Fibroblast of lung (primary cell): ENCODE results near the gene AQP9.

ENCODE experiments used
- EZH2 ChIP-seq: IDR thresholded peaks from 2 replicates; pipeline ENCODE4 v1.5.1; 2012; ENCODE audit warnings: low read length, control low read depth, mild to moderate bottlenecking; ENCODE audit errors: missing control alignments
- TF ChIP-seq, protein P1 (sequence below), 2 donors: IDR thresholded peaks in 1 of 2; conservative IDR thresholded peaks in 1 of 2; 1 replicate in 1 of 2; 2 replicates in 1 of 2; pipeline ENCODE4 v1.5.1; 2011 to 2012; ENCODE audit warnings: low read length in 2 of 2, control low read depth in 1 of 2, inconsistent platforms in 1 of 2, low read depth in 1 of 2, mild to moderate bottlenecking in 1 of 2

DNA sequence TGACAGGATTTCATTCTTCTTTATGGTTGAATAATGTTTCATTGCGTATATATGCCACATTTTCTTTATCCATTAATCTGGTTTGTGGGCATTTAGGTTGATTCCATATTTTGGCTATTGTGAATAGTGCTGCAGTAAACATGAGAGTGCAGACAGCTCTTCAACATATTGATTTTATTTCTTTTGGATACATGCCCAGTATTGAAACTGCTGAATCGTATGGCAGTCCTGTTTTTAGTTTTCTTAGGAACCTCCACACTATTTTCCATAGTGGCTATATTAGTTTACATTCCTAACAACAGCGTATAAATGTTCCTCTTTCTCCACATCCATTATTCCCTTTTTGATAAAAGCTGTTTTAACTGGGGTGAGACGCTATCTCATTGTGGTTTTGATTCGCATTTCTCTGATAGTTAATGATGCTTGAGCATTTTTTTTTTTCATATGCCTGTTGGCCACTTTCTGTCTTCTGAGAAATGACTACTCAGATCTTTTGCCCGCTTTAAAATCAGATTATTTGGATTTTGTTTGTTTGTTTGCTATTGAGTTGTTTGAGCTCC is 21.7 kb downstream of the AQP9 start:
- TF ChIP-seq, protein P1, sequence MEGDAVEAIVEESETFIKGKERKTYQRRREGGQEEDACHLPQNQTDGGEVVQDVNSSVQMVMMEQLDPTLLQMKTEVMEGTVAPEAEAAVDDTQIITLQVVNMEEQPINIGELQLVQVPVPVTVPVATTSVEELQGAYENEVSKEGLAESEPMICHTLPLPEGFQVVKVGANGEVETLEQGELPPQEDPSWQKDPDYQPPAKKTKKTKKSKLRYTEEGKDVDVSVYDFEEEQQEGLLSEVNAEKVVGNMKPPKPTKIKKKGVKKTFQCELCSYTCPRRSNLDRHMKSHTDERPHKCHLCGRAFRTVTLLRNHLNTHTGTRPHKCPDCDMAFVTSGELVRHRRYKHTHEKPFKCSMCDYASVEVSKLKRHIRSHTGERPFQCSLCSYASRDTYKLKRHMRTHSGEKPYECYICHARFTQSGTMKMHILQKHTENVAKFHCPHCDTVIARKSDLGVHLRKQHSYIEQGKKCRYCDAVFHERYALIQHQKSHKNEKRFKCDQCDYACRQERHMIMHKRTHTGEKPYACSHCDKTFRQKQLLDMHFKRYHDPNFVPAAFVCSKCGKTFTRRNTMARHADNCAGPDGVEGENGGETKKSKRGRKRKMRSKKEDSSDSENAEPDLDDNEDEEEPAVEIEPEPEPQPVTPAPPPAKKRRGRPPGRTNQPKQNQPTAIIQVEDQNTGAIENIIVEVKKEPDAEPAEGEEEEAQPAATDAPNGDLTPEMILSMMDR (conservative IDR thresholded peaks at IDR 0.05 in 1 of 2, IDR thresholded peaks at IDR 0.05 in 1 of 2; ENCODE audit: low read depth in 1 of 2, low read length in 2 of 2), result no peak
- TF ChIP-seq EZH2, result no peak
